ENCODE data around the gene SPRYD3. TPM values are rescaled to one million over a fixed set of nuclear protein-coding genes. Genes with fewer than 3 reads are reported as not detected.

SPRYD3 gene
- total RNA-seq, 4 donors from 2014 or later: 79.7 to 125 (median 99.1) TPM

DNA sequence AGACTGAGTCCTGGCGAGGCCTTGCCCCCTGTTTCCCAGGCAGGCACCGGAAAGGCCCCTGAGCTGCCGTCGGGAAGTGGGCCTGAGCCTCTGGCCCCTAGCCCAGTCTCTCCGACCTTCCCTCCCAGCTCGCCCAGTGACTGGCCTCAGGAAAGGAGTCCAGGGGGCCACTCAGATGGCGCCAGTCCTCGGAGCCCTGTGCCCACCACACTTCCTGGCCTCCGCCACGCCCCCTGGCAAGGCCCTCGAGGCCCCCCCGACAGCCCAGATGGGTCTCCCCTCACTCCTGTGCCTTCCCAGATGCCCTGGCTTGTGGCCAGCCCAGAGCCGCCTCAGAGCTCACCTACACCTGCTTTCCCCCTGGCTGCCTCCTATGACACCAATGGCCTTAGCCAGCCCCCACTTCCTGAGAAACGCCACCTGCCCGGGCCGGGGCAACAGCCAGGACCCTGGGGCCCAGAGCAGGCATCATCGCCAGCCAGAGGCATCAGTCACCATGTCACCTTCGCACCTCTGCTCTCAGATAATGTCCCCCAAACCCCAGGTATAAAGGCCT, 18.4 kb downstream of the SPRYD3 start:
- Histone ChIP-seq H3K36me3 (peaks cover 23 to 100% (median 96%) of the 10 kb centered on the region in 4 donors), H3K27ac (replicated peaks in 1 of 4) (peak overlapping the region; percentile 82 to 95 (median 88)), H3K27me3 (no peaks in the 10 kb centered on the region), H3K4me3 (no peak overlapping the region), H3K4me1 (peaks cover 80 to 97% (median 94%) of the 10 kb centered on the region in 4 donors), H3K9me3 (no peaks in the 10 kb centered on the region)
- intact Hi-C loops (cut with DNase I): no loop called here
- 69% methylated on average over 9 of the region's 18 CpGs for WGBS
- DNase-seq (ENCODE audit: extremely low spot score): no peak
- TF ChIP-seq EP300 (IDR thresholded peaks at IDR 0.05) (no peak), POLR2A (IDR thresholded peaks at IDR 0.05; ENCODE audit: low read depth) (no peak), POLR2AphosphoS5 (IDR thresholded peaks at IDR 0.05) (peak in 1 of 2 donors; percentile 10)
- TF ChIP-seq, protein P1, sequence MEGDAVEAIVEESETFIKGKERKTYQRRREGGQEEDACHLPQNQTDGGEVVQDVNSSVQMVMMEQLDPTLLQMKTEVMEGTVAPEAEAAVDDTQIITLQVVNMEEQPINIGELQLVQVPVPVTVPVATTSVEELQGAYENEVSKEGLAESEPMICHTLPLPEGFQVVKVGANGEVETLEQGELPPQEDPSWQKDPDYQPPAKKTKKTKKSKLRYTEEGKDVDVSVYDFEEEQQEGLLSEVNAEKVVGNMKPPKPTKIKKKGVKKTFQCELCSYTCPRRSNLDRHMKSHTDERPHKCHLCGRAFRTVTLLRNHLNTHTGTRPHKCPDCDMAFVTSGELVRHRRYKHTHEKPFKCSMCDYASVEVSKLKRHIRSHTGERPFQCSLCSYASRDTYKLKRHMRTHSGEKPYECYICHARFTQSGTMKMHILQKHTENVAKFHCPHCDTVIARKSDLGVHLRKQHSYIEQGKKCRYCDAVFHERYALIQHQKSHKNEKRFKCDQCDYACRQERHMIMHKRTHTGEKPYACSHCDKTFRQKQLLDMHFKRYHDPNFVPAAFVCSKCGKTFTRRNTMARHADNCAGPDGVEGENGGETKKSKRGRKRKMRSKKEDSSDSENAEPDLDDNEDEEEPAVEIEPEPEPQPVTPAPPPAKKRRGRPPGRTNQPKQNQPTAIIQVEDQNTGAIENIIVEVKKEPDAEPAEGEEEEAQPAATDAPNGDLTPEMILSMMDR (IDR thresholded peaks at IDR 0.05): no peak

DNA sequence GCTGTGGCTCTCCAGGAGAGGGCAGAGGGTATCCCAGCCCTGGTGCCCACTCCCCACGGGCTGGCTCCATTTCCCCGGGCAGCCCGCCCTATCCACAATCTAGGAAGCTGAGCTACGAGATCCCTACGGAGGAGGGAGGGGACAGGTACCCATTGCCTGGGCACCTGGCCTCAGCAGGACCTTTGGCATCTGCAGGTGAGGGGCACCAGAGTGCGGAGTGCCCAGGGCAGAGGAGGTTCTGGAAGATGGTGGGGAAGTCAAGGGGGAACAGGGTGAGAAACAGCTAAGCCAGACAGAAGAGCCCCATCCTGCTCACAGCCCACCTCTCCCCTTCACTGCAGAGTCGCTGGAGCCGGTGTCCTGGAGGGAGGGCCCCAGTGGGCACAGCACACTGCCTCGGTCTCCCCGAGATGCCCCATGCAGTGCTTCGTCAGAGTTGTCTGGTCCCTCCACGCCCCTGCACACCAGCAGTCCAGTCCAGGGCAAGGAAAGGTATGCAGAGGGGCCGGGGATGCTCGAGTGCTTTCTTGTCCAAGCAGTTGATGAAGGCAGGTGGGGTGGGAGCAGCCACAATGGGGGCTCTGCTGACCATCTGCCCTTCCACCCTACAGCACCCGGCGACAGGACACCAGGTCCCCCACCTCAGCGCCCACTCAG, 19.0 kb downstream of the SPRYD3 start:
- no peak for DNase-seq (ENCODE audit: extremely low spot score)
- H3K36me3 ChIP-seq: peaks cover 22 to 100% (median 96%) of the 10 kb centered on the region in 4 donors
- TF ChIP-seq, protein P1 (IDR thresholded peaks at IDR 0.05): no peak
- peak in 1 of 2 donors; percentile 14 for TF ChIP-seq POLR2AphosphoS5 (IDR thresholded peaks at IDR 0.05)
- H3K4me3 ChIP-seq: no peak overlapping the region
- H3K9me3 ChIP-seq: no peaks in the 10 kb centered on the region
- H3K4me1 ChIP-seq: peaks cover 80 to 97% (median 94%) of the 10 kb centered on the region in 4 donors
- H3K27ac ChIP-seq (replicated peaks in 1 of 4): peak overlapping the region; percentile 82 to 95 (median 88)
- WGBS: 40% methylated on average over 1 of the region's 17 CpGs
- H3K27me3 ChIP-seq: no peaks in the 10 kb centered on the region
- intact Hi-C loops (cut with DNase I): no loop called here

DNA sequence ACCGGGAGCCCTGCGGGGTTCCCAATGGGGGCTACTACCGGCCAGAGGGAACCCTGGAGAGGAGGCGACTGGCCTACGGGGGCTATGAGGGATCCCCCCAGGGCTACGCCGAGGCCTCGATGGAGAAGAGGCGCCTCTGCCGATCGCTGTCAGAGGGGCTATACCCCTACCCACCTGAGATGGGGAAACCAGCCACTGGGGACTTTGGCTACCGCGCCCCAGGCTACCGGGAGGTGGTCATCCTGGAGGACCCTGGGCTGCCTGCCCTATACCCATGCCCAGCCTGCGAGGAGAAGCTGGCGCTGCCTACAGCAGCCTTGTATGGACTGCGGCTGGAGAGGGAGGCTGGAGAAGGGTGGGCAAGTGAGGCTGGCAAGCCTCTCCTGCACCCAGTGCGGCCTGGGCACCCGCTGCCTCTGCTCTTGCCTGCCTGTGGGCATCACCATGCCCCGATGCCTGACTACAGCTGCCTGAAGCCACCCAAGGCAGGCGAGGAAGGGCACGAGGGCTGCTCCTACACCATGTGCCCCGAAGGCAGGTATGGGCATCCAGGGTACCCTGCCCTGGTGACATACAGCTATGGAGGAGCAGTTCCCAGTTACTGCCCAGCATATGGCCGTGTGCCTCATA, 19.6 kb downstream of the SPRYD3 start:
- H3K4me3 ChIP-seq: no peak overlapping the region
- TF ChIP-seq, protein P1 (IDR thresholded peaks at IDR 0.05): no peak
- no peak for TF ChIP-seq EP300 (IDR thresholded peaks at IDR 0.05)
- TF ChIP-seq POLR2AphosphoS5 (IDR thresholded peaks at IDR 0.05): peak in 1 of 2 donors; percentile 39
- TF ChIP-seq POLR2A (IDR thresholded peaks at IDR 0.05; ENCODE audit: low read depth): no peak
- H3K36me3 ChIP-seq: peaks cover 19 to 100% (median 91%) of the 10 kb centered on the region in 4 donors
- WGBS: 95% methylated on average over 11 of the region's 24 CpGs
- peaks cover 80 to 96% (median 94%) of the 10 kb centered on the region in 4 donors for H3K4me1 ChIP-seq
- H3K27me3 ChIP-seq: no peaks in the 10 kb centered on the region
- intact Hi-C loops (cut with DNase I): no loop called here
- DNase-seq (ENCODE audit: extremely low spot score): no peak
- H3K9me3 ChIP-seq: no peaks in the 10 kb centered on the region
- H3K27ac ChIP-seq (replicated peaks in 1 of 4): peak overlapping the region; percentile 82 to 95 (median 88)

DNA sequence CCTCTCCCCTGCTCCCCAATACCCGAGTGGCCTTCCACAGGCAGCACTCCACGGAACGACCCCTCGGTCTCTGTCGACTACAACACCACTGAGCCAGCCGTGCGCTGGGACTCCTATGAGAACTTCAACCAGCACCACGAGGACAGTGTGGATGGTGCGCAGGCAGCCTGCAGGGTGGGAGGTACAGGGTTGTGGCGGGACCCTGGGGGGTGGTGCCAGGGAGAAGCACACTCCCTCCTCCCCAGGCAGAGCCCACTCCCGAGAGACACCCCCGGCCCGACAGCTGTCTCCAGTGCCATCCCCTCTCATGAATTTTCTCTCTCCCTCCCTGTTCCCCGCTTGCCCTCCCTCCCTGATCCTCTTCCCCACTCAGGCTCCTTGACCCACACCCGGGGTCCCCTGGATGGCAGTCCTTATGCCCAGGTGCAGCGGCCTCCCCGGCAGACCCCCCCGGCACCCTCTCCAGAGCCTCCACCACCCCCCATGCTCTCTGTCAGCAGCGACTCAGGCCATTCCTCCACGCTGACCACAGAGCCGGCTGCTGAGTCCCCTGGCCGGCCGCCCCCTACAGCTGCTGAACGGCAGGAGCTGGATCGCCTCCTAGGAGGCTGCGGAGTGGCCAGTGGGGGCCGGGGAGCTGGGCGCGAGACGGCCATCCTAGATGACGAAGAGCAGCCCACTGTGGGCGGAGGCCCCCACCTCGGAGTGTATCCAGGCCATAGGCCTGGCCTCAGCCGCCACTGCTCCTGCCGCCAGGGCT, 20.3 kb downstream of the SPRYD3 start:
- peak overlapping the region in 3 of 4 donors; percentile 82 to 95 (median 83) for H3K27ac ChIP-seq (replicated peaks in 1 of 4)
- WGBS: 70% methylated on average over 20 of the region's 35 CpGs
- H3K36me3 ChIP-seq: peaks cover 19 to 100% (median 86%) of the 10 kb centered on the region in 4 donors
- no peak for DNase-seq (ENCODE audit: extremely low spot score)
- H3K9me3 ChIP-seq: no peaks in the 10 kb centered on the region
- H3K4me3 ChIP-seq: no peak overlapping the region
- intact Hi-C loops (cut with DNase I): no loop called here
- no peaks in the 10 kb centered on the region for H3K27me3 ChIP-seq
- peaks cover 80 to 96% (median 94%) of the 10 kb centered on the region in 4 donors for H3K4me1 ChIP-seq
- TF ChIP-seq POLR2AphosphoS5 (IDR thresholded peaks at IDR 0.05) (peak in 1 of 2 donors; percentile 46), EP300 (IDR thresholded peaks at IDR 0.05) (no peak)

Measured in esophagus muscularis mucosa (tissue), 4 donors.